GM18511 (cell line): ENCODE data around the gene POLN.
A peak's percentile ranks its signal among the peaks of the same experiment; 100 is the strongest.

ENCODE experiments used
- ATAC-seq: cut with Tn5 transposase; IDR thresholded peaks from one replicate; pipeline ENCODE4 v1.9.1; 2021; ENCODE audit warnings: mild to moderate bottlenecking, moderate library complexity; ENCODE audit not compliant: unreplicated experiment

POLN gene

GRCh38 chr4:2241410-2242353, at the start of gene POLN, which contains the start of gene HAUS3:
Gene POLN, minus strand, starts transcription at chr4:2242121. Its CDS starts 12,890 bp downstream, at chr4:2229231.
Gene HAUS3, minus strand, starts transcription at chr4:2242121. Its CDS starts 1,175 bp downstream, at chr4:2240946.
- peak; percentile 88 for ATAC-seq

- no peak for ATAC-seq
Observed at GRCh38 chr4:2290974-2291704, 49.2 kb upstream of the POLN start.

GRCh38 chr4:2290488-2290887, 48.6 kb upstream of the POLN start:
- no peak for ATAC-seq

- no peak for ATAC-seq
Observed at GRCh38 chr4:2289955-2290333, 48.0 kb upstream of the POLN start.

GRCh38 chr4:2289311-2289954, 47.5 kb upstream of the POLN start:
- no peak for ATAC-seq

- no peak for ATAC-seq
Observed at GRCh38 chr4:2288051-2288541, 46.2 kb upstream of the POLN start.

- no peak for ATAC-seq
Observed at GRCh38 chr4:2287594-2287915, 45.6 kb upstream of the POLN start.

- no peak for ATAC-seq
Observed at GRCh38 chr4:2286904-2287593, 45.1 kb upstream of the POLN start.

- ATAC-seq: no peak
Observed at GRCh38 chr4:2285613-2286381, 43.9 kb upstream of the POLN start.

- ATAC-seq: no peak
Observed at GRCh38 chr4:2284934-2285612, 43.2 kb upstream of the POLN start.

GRCh38 chr4:2284161-2284933, 42.4 kb upstream of the POLN start:
- ATAC-seq: no peak

GRCh38 chr4:2283199-2283711, 41.3 kb upstream of the POLN start:
- ATAC-seq: no peak

- peak; percentile 80 for ATAC-seq
Observed at GRCh38 chr4:2281575-2282343, 39.8 kb upstream of the POLN start.

GRCh38 chr4:2280531-2281300, 38.8 kb upstream of the POLN start:
- ATAC-seq: no peak

GRCh38 chr4:2277956-2278355, 36.0 kb upstream of the POLN start:
- ATAC-seq: no peak

- ATAC-seq: no peak
Observed at GRCh38 chr4:2276581-2277325, 34.8 kb upstream of the POLN start.
